Measurements from ENCODE around the gene SORCS2.

SORCS2 gene

DNA sequence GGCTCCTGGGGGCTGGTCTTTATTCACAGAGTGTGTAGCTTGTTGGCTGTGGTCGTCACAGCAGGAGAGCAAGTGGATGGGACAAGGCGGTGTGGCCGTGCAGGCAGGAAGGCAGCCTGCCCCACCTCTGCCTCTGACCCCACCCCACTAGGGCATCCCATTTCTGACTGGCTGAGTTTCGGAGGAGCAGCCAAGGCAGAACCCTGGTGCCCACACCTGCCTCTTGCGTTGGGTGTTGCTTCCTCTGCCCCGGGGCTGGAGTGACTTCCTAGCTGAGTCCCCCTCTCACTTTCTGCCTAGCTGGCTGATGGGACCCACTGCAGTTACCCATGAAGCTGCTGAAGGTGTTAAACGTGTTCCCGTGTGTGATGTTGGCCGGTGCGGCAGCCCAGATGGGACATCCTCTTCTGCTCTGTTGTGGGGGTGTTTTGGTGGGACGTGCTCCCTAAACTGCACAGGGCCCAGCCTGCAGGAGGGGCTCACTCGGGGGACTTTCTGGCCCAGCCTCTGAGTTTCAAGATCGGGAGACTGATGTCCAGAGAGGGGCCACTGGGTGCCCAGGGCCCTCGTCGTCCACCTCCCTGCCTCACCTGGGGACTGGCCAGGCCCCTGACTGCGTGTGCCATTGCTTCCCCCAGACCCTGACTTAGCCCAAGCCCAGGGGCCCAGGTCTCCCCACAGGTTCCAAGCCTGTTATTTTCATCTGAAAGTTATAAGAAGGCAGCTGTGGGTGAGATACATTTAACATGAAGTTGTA is 140.9 kb downstream of the SORCS2 start:
- H3K9me3 ChIP-seq (ENCODE audit: control extremely low read depth in 1 of 5, control insufficient read depth in 4 of 5, insufficient read depth in 2 of 5, low read depth in 1 of 5, low read length in 4 of 5) = no peaks in the 10 kb centered on the region
- WGBS (ENCODE audit: insufficient coverage) = 88% methylated on average over 12 of the region's 16 CpGs
- no peaks in the 10 kb centered on the region for H3K36me3 ChIP-seq (ENCODE audit: control insufficient read depth in 4 of 4, insufficient read depth in 4 of 4, low read length in 3 of 4)
- H3K4me3 ChIP-seq (ENCODE audit: control insufficient read depth in 1 of 7, extremely low read depth in 1 of 7, insufficient read depth in 4 of 7, low read depth in 2 of 7, low read length in 6 of 7) = no peak overlapping the region
- no peak for DNase-seq
- POLR2A ChIA-PET = no interaction called here
- no peak overlapping the region for H3K27ac ChIP-seq (ENCODE audit: insufficient read depth in 1 of 2, low read depth in 1 of 2, low read length in 2 of 2, poor library complexity in 1 of 2, severe bottlenecking in 2 of 2)
- H3K4me1 ChIP-seq (ENCODE audit: control extremely low read depth in 1 of 4, control insufficient read depth in 4 of 4, insufficient read depth in 4 of 4, low read length in 3 of 4) = no peaks in the 10 kb centered on the region
- H3K27me3 ChIP-seq (replicated peaks in 2 of 5; ENCODE audit: control insufficient read depth in 4 of 5, insufficient read depth in 5 of 5, low read length in 4 of 5) = peaks cover 0 to 24% (median 0%) of the 10 kb centered on the region in 5 experiments
- CTCF ChIA-PET = no interaction called here

DNA sequence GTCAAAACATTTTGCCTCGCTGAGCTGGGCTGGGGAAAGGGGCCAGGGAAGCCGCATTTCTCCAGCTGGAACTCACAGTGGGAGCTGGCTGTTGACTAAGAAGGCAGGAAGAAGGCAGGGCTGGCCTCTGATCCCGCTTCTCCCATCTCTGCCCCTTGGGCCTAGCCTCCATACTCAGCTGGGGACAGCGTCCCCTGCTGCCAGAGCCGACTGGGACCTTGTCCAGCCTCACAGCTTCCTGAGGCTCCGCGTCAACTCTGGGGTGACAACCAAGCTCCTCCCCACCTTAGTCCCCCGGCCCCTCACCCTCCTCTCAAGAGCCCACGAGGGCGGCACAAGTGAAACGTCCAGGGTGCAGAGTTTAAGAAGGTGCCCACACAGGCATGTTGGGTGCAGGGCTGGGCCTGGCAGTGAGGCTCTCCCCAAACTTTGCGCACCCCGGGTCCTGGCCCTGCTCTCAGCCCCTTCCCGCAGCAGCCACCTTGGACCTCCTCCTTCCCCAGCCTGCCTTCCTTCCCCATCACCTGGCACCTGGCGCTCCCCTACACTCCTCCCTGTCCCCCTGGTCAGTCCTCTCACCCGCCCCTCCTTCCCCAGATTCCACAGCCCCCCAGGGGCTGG is 141.6 kb downstream of the SORCS2 start:
- Histone ChIP-seq H3K4me3 (ENCODE audit: control insufficient read depth in 1 of 7, extremely low read depth in 1 of 7, insufficient read depth in 4 of 7, low read depth in 2 of 7, low read length in 6 of 7) (no peak overlapping the region), H3K27ac (ENCODE audit: insufficient read depth in 1 of 2, low read depth in 1 of 2, low read length in 2 of 2, poor library complexity in 1 of 2, severe bottlenecking in 2 of 2) (no peak overlapping the region), H3K36me3 (ENCODE audit: control insufficient read depth in 4 of 4, insufficient read depth in 4 of 4, low read length in 3 of 4) (no peaks in the 10 kb centered on the region), H3K27me3 (replicated peaks in 2 of 5; ENCODE audit: control insufficient read depth in 4 of 5, insufficient read depth in 5 of 5, low read length in 4 of 5) (peaks cover 0 to 17% (median 0%) of the 10 kb centered on the region in 5 experiments), H3K9me3 (ENCODE audit: control extremely low read depth in 1 of 5, control insufficient read depth in 4 of 5, insufficient read depth in 2 of 5, low read depth in 1 of 5, low read length in 4 of 5) (no peaks in the 10 kb centered on the region), H3K4me1 (ENCODE audit: control extremely low read depth in 1 of 4, control insufficient read depth in 4 of 4, insufficient read depth in 4 of 4, low read length in 3 of 4) (no peaks in the 10 kb centered on the region)
- CTCF ChIA-PET = no interaction called here
- POLR2A ChIA-PET = no interaction called here
- DNase-seq = no peak
- WGBS (ENCODE audit: insufficient coverage) = 84% methylated on average over 14 of the region's 16 CpGs

DNA sequence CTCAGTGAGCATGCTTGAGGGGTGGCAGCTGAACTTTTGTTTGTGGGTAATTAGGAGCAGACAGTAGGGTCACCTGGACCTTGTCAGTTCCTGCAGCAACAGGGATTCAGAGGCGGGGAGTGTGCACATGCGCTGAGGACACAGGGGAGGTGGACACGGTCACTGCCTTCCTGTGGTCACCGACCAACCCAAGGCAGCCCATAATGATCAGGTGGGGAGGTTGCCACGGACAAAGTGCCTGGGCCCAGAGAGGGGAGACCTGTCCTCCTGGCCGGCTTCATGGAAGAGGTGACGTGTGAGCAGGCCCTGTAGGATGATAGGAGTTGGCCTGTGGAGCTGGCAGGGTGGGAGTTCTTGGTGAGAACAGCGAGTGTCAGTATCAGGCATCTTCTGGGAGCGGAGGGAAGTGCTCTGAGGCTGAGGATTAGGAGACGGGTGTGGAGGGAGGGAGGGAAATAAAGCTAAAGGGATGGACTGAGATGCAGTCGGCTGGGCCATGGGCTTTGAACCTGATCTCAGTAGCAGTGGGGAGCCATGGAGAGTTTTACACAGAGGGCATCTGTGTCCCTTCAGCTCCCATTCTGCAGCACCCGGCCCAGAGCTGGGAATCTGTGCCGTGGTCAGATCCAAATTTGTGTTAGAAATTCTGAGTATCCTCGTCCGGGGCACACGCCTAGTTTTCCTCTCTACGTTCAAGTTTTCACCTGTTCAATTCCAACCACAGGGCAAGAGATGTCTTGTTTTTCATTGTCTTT is 142.4 kb downstream of the SORCS2 start:
- H3K36me3 ChIP-seq (ENCODE audit: control insufficient read depth in 4 of 4, insufficient read depth in 4 of 4, low read length in 3 of 4) = no peaks in the 10 kb centered on the region
- no peak for DNase-seq
- no peak overlapping the region for H3K4me3 ChIP-seq (ENCODE audit: control insufficient read depth in 1 of 7, extremely low read depth in 1 of 7, insufficient read depth in 4 of 7, low read depth in 2 of 7, low read length in 6 of 7)
- no peaks in the 10 kb centered on the region for H3K4me1 ChIP-seq (ENCODE audit: control extremely low read depth in 1 of 4, control insufficient read depth in 4 of 4, insufficient read depth in 4 of 4, low read length in 3 of 4)
- 88% methylated on average over 13 of the region's 17 CpGs for WGBS (ENCODE audit: insufficient coverage)
- POLR2A ChIA-PET = no interaction called here
- no peak overlapping the region for H3K27ac ChIP-seq (ENCODE audit: insufficient read depth in 1 of 2, low read depth in 1 of 2, low read length in 2 of 2, poor library complexity in 1 of 2, severe bottlenecking in 2 of 2)
- CTCF ChIA-PET = interaction anchor here (0.9 to 2.0 kb wide), 7 partner anchors 8 to 349 kb away, joined by 3 to 8 read pairs (median 5); partner anchors contain the start of gene SORCS2
- H3K9me3 ChIP-seq (ENCODE audit: control extremely low read depth in 1 of 5, control insufficient read depth in 4 of 5, insufficient read depth in 2 of 5, low read depth in 1 of 5, low read length in 4 of 5) = no peaks in the 10 kb centered on the region
- peaks cover 0 to 17% (median 0%) of the 10 kb centered on the region in 5 experiments for H3K27me3 ChIP-seq (replicated peaks in 2 of 5; ENCODE audit: control insufficient read depth in 4 of 5, insufficient read depth in 5 of 5, low read length in 4 of 5)

DNA sequence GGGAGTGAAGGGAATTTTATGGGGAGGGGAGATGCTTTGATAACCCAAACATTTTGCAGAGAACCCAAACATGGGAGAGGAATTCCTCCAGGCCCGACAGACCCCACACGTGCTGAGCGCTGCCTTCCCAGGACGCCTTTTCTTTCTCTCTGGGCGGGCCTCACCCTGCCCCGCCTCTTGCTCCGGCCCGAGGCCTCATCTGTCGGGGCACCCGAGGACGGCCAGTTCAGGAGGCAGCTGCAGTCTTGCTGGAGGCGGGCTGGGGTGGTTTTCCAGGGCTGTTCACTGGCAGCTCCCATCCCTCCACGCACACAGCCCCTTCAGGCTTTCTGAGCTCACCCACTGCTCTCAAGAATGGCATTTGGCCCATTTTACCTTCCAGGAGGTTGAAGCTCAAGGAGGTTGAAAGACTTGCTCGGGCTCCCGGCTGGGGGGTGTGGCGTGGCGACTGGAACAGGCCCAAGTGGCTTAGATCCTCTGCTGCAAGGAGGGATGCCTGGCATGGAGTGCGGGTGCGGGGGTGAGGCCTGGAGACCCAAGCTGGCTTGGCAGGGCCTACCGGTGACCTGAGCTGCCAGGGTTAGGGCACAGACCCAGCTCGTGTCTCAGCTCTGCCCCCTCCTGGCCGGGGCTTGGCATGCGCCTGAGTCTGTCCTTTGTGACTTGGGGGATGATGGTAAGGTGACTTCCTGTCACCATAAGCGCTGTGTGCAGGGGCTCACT is 143.2 kb downstream of the SORCS2 start:
- whole genome bisulfite sequencing (ENCODE audit: insufficient coverage) = 53% methylated on average over 16 of the region's 24 CpGs
- DNase-seq = peak; percentile 50 to 63 (median 58)
- POLR2A ChIA-PET = no interaction called here
- CTCF ChIA-PET = interaction anchor here (0.8 to 2.0 kb wide), 11 partner anchors 8 to 385 kb away, joined by 3 to 12 read pairs (median 4); partner anchors contain the start of gene SORCS2
- Histone ChIP-seq H3K9me3 (ENCODE audit: control extremely low read depth in 1 of 5, control insufficient read depth in 4 of 5, insufficient read depth in 2 of 5, low read depth in 1 of 5, low read length in 4 of 5) (no peaks in the 10 kb centered on the region), H3K4me3 (ENCODE audit: control insufficient read depth in 1 of 7, extremely low read depth in 1 of 7, insufficient read depth in 4 of 7, low read depth in 2 of 7, low read length in 6 of 7) (no peak overlapping the region), H3K27ac (ENCODE audit: insufficient read depth in 1 of 2, low read depth in 1 of 2, low read length in 2 of 2, poor library complexity in 1 of 2, severe bottlenecking in 2 of 2) (no peak overlapping the region), H3K27me3 (replicated peaks in 2 of 5; ENCODE audit: control insufficient read depth in 4 of 5, insufficient read depth in 5 of 5, low read length in 4 of 5) (peaks cover 0 to 17% (median 0%) of the 10 kb centered on the region in 5 experiments), H3K4me1 (ENCODE audit: control extremely low read depth in 1 of 4, control insufficient read depth in 4 of 4, insufficient read depth in 4 of 4, low read length in 3 of 4) (no peaks in the 10 kb centered on the region), H3K36me3 (ENCODE audit: control insufficient read depth in 4 of 4, insufficient read depth in 4 of 4, low read length in 3 of 4) (no peaks in the 10 kb centered on the region)

DNA sequence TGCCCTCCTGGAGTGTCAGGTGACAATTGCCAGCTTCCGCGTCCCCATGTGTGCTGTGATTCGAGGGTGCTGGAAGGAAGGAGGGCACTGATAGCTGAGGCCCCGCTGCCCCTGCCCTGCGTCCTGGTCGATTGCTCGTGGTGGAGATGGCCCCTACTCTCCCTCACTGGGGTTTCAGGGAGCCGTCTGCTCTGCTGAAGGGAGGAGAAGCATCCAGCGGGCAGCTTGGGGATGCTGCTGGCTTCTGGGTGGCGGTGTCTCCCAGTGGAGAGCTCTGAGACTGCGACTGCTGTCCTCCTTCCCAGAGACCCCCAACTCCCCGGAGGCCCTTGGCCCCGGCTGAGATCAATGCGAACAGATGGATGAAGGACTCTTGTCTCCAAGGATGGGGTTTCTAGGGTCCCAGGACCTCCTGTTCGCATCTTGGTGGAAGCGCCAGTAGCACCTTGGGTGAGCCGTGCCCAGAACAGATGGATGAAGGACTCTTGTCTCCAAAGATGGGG is 143.8 kb downstream of the SORCS2 start:
- no peak overlapping the region for H3K4me3 ChIP-seq (ENCODE audit: control insufficient read depth in 1 of 7, extremely low read depth in 1 of 7, insufficient read depth in 4 of 7, low read depth in 2 of 7, low read length in 6 of 7)
- POLR2A ChIA-PET = no interaction called here
- H3K9me3 ChIP-seq (ENCODE audit: control extremely low read depth in 1 of 5, control insufficient read depth in 4 of 5, insufficient read depth in 2 of 5, low read depth in 1 of 5, low read length in 4 of 5) = no peaks in the 10 kb centered on the region
- CTCF ChIA-PET = interaction anchor here (0.8 to 2.0 kb wide), 9 partner anchors 7 to 384 kb away, joined by 3 to 12 read pairs (median 5); partner anchors contain the start of gene SORCS2
- 66% methylated on average over 5 of the region's 17 CpGs for WGBS (ENCODE audit: insufficient coverage)
- H3K27ac ChIP-seq (ENCODE audit: insufficient read depth in 1 of 2, low read depth in 1 of 2, low read length in 2 of 2, poor library complexity in 1 of 2, severe bottlenecking in 2 of 2) = no peak overlapping the region
- H3K4me1 ChIP-seq (ENCODE audit: control extremely low read depth in 1 of 4, control insufficient read depth in 4 of 4, insufficient read depth in 4 of 4, low read length in 3 of 4) = no peaks in the 10 kb centered on the region
- no peaks in the 10 kb centered on the region for H3K36me3 ChIP-seq (ENCODE audit: control insufficient read depth in 4 of 4, insufficient read depth in 4 of 4, low read length in 3 of 4)
- DNase-seq = no peak
- H3K27me3 ChIP-seq (replicated peaks in 2 of 5; ENCODE audit: control insufficient read depth in 4 of 5, insufficient read depth in 5 of 5, low read length in 4 of 5) = peaks cover 0 to 17% (median 0%) of the 10 kb centered on the region in 5 experiments

DNA sequence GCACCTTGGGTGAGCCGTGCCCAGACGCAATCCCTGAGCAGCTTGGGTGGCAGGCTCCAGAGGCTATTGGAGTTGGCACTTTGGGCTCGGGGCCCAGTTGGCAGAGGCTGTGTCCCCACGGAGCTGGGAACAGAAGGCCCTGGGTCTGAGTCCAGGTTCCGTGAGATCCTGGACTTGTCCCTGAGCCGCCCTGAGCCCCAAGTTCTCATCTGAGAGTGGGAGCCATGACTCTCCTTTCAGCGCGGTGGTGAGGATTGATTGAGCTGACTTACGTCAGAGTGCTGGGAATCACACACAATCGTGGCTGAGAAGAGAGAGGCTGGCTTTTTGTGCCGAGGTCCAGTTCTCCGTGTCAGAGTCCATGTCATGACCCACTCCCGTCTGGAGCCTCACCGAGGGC is 144.4 kb downstream of the SORCS2 start:
- CTCF ChIA-PET = interaction anchor here (1.4 to 2.0 kb wide), 2 partner anchors 9 to 143 kb away, joined by 6 to 12 read pairs; no protein-coding TSS in a partner anchor
- DNase-seq = no peak

More for the DNA sequence above, 144.4 kb downstream of the SORCS2 start:
- Histone ChIP-seq H3K36me3 (ENCODE audit: control insufficient read depth in 4 of 4, insufficient read depth in 4 of 4, low read length in 3 of 4) (no peaks in the 10 kb centered on the region), H3K4me3 (ENCODE audit: control insufficient read depth in 1 of 7, extremely low read depth in 1 of 7, insufficient read depth in 4 of 7, low read depth in 2 of 7, low read length in 6 of 7) (no peak overlapping the region), H3K4me1 (ENCODE audit: control extremely low read depth in 1 of 4, control insufficient read depth in 4 of 4, insufficient read depth in 4 of 4, low read length in 3 of 4) (no peaks in the 10 kb centered on the region), H3K27me3 (replicated peaks in 2 of 5; ENCODE audit: control insufficient read depth in 4 of 5, insufficient read depth in 5 of 5, low read length in 4 of 5) (peaks cover 0 to 17% (median 0%) of the 10 kb centered on the region in 5 experiments), H3K27ac (ENCODE audit: insufficient read depth in 1 of 2, low read depth in 1 of 2, low read length in 2 of 2, poor library complexity in 1 of 2, severe bottlenecking in 2 of 2) (no peak overlapping the region), H3K9me3 (ENCODE audit: control extremely low read depth in 1 of 5, control insufficient read depth in 4 of 5, insufficient read depth in 2 of 5, low read depth in 1 of 5, low read length in 4 of 5) (no peaks in the 10 kb centered on the region)
- WGBS (ENCODE audit: insufficient coverage) = 90% methylated on average over 8 of the region's 14 CpGs
- POLR2A ChIA-PET = no interaction called here

Measured in common myeloid progenitor, CD34-positive (primary cell).